LHCN-M2 (cell line): ENCODE data around the gene EN2. TPM values are rescaled to one million over a fixed set of nuclear protein-coding genes. Genes with fewer than 3 reads are reported as not detected.
A peak's percentile ranks its signal among the peaks of the same experiment; 100 is the strongest.

ENCODE experiments used
- DNase-seq: peaks from one replicate; pipeline ENCODE4 v3.0.0-alpha.2; 2012; ENCODE audit warnings: low read depth
- total RNA-seq: library from RNA; depleted of rRNA; stranded (reverse); fragments of >200 nt; gene quantifications from 2 replicates; pipeline ENCODE4 v1.2.3, GENCODE V29; 2014

EN2 gene
- total RNA-seq, 1 experiment from 2014 or later, result 0.69 TPM

- no peak for DNase-seq
Observed at GRCh38 chr7:155450970-155451801, 6.7 kb upstream of the EN2 start.

GRCh38 chr7:155451840-155452239, 6.1 kb upstream of the EN2 start:
- DNase-seq, result no peak

- DNase-seq, result no peak
Observed at GRCh38 chr7:155452505-155453295, 5.2 kb upstream of the EN2 start.

GRCh38 chr7:155453296-155454182, 4.4 kb upstream of the EN2 start:
- DNase-seq, result no peak

- no peak for DNase-seq
Observed at GRCh38 chr7:155454183-155455112, 3.5 kb upstream of the EN2 start.

DNA sequence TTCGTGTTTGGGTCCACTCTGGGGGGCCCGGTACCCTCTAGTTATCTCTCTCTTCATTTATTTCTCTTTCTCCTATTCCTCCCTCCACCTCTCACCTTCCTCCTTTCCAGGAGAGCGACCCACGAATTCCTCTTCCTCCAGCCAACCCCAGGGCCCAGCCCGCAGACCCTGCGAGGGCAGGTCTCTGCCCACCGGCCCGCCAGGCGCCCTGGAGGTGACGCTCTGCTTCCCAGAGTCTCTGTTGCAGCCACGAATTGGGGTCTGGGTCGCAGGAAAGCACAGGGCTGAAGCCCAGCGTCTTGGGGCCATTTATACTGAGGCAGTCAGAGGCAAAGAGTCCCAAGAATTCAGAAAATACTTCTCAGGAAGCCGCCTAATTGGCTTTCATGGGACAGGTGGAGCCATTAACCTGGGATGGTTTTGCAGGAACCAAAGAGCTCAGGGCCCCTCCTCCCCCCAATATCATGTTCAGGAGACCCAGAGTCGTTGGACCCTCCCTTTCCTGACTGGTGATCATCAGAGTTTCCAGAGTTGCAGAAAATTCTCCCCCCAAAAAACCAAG, 2.7 kb upstream of the EN2 start:
- DNase-seq, result no peak

- peak; percentile 63 for DNase-seq
Observed at GRCh38 chr7:155455776-155456737, 1.9 kb upstream of the EN2 start.

DNA sequence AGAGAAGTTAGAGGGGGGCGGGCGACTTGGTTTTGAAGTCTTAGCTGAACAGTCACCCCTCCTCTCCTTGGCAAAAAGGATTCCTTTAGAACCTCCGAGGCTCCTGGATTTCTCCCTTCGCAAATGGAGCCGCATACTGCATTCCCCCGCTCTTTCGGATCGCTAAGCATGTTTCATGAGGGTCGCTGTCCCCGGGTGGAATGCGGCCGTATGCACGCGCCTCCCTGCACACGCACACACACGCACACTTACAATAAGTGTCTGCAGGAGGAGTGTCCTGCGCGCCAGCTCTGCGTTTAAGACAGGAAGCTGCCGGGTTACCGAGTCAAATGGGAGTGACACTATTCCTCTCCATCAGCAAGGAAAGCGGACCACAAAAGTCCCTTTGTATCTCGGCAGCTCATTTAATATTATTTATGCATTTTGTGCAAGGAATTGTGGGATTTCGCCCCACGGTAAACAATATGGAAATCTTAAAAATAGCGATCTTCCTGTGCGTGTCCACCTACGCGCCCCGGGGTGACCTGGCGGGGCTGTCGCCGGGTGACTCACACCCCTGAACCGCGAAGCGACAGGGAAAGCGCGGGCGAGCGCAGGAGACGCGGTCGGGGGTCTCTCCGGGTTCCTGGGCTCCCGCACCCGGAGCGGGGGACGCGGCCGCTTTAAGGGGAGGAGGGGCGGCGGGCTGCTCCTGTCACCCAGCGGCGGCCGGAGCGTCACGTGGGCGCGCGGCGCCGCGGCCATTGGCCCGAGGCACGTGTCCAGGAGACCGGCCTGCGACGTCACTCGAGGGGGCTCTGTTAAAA, 988 bp upstream of the EN2 start:
- DNase-seq, result peak; percentile 61

GRCh38 chr7:155457544-155458110, 302 bp upstream of the EN2 start:
- DNase-seq, result no peak

DNA sequence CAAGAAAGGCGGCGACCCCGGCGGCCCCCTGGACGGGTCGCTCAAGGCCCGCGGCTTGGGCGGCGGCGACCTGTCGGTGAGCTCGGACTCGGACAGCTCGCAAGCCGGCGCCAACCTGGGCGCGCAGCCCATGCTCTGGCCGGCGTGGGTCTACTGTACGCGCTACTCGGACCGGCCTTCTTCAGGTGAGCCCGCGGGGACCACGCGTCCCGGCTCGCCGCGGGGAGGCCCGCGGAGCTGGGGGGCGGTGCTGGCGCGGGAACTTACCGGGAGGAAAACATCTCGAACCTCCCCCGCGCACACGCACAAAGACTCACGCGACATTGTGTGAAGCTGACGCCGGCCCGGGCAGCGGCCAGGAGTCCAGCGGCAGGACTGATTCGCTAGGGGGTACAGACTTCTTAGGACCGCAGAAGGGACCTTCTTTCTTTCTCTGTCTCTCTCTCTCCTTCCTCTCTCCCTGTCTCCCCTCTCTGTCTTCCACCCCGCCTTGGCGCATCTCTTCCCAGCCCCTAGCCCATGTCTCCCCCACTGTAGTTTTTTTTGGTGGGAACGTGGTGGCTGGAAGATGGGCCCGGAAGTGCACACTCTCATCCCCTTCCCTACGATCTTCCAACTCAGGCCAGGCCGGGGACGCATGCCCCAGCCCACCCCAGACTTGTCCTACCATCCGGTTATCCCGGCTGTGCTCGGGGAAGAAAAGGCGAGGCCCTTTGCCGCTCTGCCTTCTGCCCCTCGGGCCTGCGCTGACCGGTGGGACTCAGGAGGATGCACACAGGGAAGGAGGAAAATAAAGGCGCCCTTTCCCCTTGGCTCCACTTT, 1.2 kb downstream of the EN2 start:
- DNase-seq, result no peak

DNA sequence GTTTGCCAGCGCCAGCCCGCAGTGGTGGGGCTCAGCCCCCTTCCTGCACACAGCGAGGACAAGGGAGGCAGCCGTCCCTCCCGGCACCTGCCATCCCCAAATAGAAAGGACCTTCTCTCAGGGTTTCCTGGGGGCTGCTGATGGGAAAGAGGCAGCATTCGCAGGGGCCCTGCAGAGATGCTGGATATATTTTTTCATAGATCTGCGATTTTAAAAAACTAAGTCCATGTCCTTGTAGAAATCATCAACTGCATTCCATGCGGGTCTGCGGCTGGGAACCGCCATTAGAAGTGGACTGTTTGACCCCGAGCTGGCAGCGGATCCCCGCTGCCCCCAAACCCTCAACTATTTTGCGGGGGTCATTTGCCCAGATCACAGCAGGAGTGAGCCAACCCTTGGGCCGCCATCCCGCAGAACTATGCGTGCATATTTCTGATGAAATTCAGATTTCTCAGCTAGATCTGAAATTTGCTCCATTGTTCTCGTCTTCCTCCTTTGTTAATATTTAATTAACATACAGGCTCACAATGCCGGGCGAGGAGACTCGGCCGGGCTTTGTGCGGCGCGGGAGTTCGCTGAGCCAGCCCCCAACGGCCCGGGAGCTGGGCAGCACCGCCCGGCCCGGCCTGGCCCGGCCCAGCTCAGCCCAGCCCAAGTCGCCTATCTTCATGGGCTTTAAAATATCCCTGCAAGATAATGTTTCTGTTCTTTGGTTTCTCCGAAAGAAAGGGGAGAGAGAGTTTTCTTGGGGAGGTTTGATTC, 2.0 kb downstream of the EN2 start:
- no peak for DNase-seq

DNA sequence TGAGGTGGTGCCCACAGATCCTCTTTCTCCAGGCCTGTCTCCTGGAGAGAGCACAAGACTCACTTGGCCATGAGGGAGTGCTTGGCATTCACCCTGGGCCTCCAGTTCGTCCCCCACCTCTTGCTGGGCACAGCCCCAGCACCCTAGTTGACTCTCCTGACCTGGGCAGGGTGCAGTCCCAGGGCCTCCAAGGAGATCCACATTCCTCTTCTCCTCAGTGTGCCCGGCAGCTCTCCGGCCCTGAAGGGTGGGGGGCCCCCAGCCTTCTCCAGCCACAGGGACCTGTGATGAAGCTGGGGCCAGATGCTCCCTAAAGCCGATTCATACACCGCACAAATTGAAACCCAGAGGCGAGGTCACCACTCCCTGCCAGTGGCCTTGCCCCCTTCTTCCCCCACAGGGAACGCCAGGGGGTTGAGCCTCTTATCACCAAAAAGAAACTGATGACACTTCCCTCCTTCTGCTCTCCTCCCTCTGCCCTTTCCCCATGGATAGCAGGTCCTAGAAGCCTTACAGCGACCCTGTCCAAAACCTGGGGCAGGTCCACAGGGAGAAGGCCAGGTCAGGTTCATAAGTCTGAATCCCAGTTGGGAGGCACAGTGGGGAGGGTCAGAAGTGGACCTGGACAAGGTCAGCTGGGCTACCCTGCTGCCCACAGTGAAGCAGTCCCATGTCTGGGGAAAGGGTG, 3.1 kb downstream of the EN2 start:
- DNase-seq, result no peak

DNA sequence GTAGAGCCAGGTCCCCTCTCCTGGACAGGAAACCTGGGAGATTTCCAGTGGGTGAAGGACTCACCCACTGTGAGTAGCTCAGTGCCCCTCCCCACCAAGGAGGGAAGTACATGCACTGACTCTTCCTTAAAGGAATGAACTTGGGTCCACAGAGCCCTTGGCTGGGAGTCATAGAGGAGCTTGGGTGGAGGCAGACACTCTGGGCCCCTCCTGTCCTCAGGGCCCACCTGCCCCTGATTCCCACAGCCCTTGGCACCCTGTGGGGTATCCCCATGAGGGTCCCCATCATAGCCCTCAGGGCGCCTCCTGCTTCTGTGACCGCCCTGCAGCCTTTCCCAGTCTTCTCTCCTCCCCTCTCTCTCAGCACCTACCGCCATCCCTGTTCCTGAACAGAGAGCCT, 3.7 kb downstream of the EN2 start:
- no peak for DNase-seq

GRCh38 chr7:155462163-155462735, 4.3 kb downstream of the EN2 start:
- no peak for DNase-seq

DNA sequence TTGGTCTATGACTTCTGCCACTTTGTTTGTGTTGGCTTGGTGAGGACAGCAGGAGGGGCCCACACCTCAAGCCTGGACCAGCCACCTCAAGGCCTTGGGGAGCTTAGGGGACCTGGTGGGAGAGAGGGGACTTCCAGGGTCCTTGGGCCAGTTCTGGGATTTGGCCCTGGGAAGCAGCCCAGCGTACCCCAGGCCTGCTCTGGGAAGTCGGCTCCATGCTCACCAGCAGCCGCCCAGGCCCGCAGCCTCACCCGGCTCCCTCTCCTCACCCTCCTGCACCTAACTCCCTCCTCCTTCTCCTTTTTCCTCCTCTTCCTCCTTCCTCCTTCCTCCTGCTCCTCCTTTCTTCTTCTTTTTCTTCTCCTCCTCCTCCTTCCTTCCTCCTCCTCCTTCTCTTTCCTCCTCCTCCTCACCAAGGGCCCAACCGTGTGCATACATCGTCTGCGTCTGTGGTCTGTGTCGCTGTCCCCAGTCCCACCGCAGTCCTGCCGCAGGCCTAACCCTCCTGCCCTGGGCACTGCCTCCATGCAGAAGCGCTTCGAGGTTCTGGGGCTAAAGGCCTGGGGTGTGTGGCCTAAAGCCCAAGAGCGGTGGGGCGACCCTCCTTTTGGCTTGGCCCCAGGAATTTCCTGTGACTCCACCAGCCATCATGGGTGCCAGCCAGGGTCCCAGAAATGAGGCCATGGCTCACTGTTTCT, 5.3 kb downstream of the EN2 start:
- no peak for DNase-seq
